WTC11 (cell line): Measurements from ENCODE around the gene SP2. TPM values are rescaled to one million over a fixed set of nuclear protein-coding genes. Genes with fewer than 3 reads are reported as not detected.
A peak's percentile ranks its signal among the peaks of the same experiment; 100 is the strongest.

Source experiments
- ATAC-seq: fragments of 200-7000 bp; cut with Tn5 transposase; 2 replicates; pipeline ENCODE4 v1.10.0; 2021; ENCODE audit warnings: mild to moderate bottlenecking, moderate library complexity
- CTCF ChIA-PET: fragments of 300-600 bp; sonication (Branson Sonifier 250); formaldehyde crosslinking; loops from one replicate; lab custom pipeline; 2021; ENCODE audit warnings: antibody characterized with exemption; lab: Charles Lee
- POLR2A ChIA-PET: fragments of 350-600 bp; sonication (Branson Sonifier 250); formaldehyde crosslinking; loops from one replicate; lab custom pipeline; 2021; ENCODE audit warnings: antibody characterized with exemption; lab: Charles Lee
- DNase-seq: peaks from one replicate; pipeline ENCODE4 v3.0.0; 2021; ENCODE audit warnings: low spot score
- H3K27ac Mint-ChIP-seq: 2 replicates; pipeline ENCODE4 v1.8.0; 2021; ENCODE audit warnings: mixed read lengths
- H3K27me3 Mint-ChIP-seq: 2 replicates; pipeline ENCODE4 v1.8.0; 2021; ENCODE audit warnings: low read depth, mild to moderate bottlenecking, moderate library complexity, mixed read lengths
- H3K36me3 Mint-ChIP-seq: 2 replicates; pipeline ENCODE4 v1.8.0; 2021; ENCODE audit warnings: mixed read lengths
- H3K4me1 Mint-ChIP-seq: 2 replicates; pipeline ENCODE4 v1.8.0; 2022; ENCODE audit warnings: mixed read lengths
- H3K4me3 Mint-ChIP-seq: 2 replicates; pipeline ENCODE4 v1.8.0; 2021; ENCODE audit warnings: mild to moderate bottlenecking, moderate library complexity, mixed read lengths
- H3K9me3 Mint-ChIP-seq: 2 replicates; pipeline ENCODE4 v1.8.0; 2021; ENCODE audit warnings: mixed read lengths
- ATF1 ChIP-seq: sonication (generic); formaldehyde crosslinking; IDR thresholded peaks from 2 replicates; pipeline ENCODE4 v1.8.1; 2023; ENCODE audit warnings: mild to moderate bottlenecking, moderate library complexity, missing genetic modification reagents
- GABPB1 ChIP-seq: sonication (generic); formaldehyde crosslinking; IDR thresholded peaks from 2 replicates; pipeline ENCODE4 v1.8.1; 2023; ENCODE audit warnings: mild to moderate bottlenecking, missing genetic modification reagents
- IRF2 ChIP-seq: sonication (generic); formaldehyde crosslinking; IDR thresholded peaks from 2 replicates; pipeline ENCODE4 v1.8.0; 2022; ENCODE audit warnings: low read depth, missing genetic modification reagents, borderline replicate concordance
- MXD4 ChIP-seq: fragments of 250-450 bp; sonication (Bioruptor Pico); IDR thresholded peaks from 2 replicates; pipeline ENCODE4 v1.8.0; 2021; ENCODE audit warnings: mild to moderate bottlenecking, moderate library complexity, borderline replicate concordance
- NR2C2 ChIP-seq: sonication (generic); formaldehyde crosslinking; IDR thresholded peaks from 2 replicates; pipeline ENCODE4 v1.8.0; 2022; ENCODE audit warnings: mild to moderate bottlenecking, missing genetic modification reagents
- PRRX2 ChIP-seq: fragments of 250-450 bp; sonication (Bioruptor Pico); IDR thresholded peaks from 2 replicates; pipeline ENCODE4 v1.8.0; 2021; ENCODE audit warnings: mild to moderate bottlenecking
- TEAD1 ChIP-seq: sonication (generic); formaldehyde crosslinking; IDR thresholded peaks from 2 replicates; pipeline ENCODE4 v1.8.0; 2022; ENCODE audit warnings: mild to moderate bottlenecking, missing genetic modification reagents
- ZNF138 ChIP-seq: sonication (generic); formaldehyde crosslinking; conservative IDR thresholded peaks from 2 replicates; pipeline ENCODE4 v1.8.1; 2022; ENCODE audit warnings: mild to moderate bottlenecking, moderate library complexity, missing genetic modification reagents
- ZNF219 ChIP-seq: sonication (generic); formaldehyde crosslinking; IDR thresholded peaks from 2 replicates; pipeline ENCODE4 v1.8.0; 2023; ENCODE audit warnings: missing genetic modification reagents, mild to moderate bottlenecking, borderline replicate concordance
- ZNF416 ChIP-seq: fragments of 250-450 bp; sonication (Bioruptor Pico); IDR thresholded peaks from 2 replicates; pipeline ENCODE4 v1.9.0; 2021; ENCODE audit warnings: mild to moderate bottlenecking, inconsistent platforms
- ZNF423 ChIP-seq: fragments of 250-450 bp; sonication (Bioruptor Pico); IDR thresholded peaks from 2 replicates; pipeline ENCODE4 v2.1.2; 2022; ENCODE audit warnings: mild to moderate bottlenecking, moderate library complexity
- total RNA-seq: library from RNA; stranded (reverse); gene quantifications from 3 replicates; pipeline ENCODE4 v1.2.3, GENCODE V29; 2021
- TF ChIP-seq, protein P1 (sequence below): fragments of 250-450 bp; sonication (Bioruptor Pico); IDR thresholded peaks from 2 replicates; pipeline ENCODE4 v1.9.0; 2021; ENCODE audit warnings: mild to moderate bottlenecking
- TF ChIP-seq, protein P2 (sequence below): sonication (generic); formaldehyde crosslinking; conservative IDR thresholded peaks from 2 replicates; pipeline ENCODE4 v1.8.1; 2023; ENCODE audit warnings: mild to moderate bottlenecking, low read depth, missing genetic modification reagents, moderate library complexity
- TF ChIP-seq, protein P3 (sequence below): sonication (generic); formaldehyde crosslinking; IDR thresholded peaks from 2 replicates; pipeline ENCODE4 v1.8.1; 2022; ENCODE audit warnings: missing genetic modification reagents, borderline replicate concordance
- TF ChIP-seq, protein P4 (sequence below): sonication (generic); formaldehyde crosslinking; IDR thresholded peaks from 2 replicates; pipeline ENCODE4 v1.8.0; 2022; ENCODE audit warnings: mild to moderate bottlenecking, missing genetic modification reagents

The SP2 gene
- total RNA-seq, 1 experiment from 2014 or later = 9.9 TPM

DNA sequence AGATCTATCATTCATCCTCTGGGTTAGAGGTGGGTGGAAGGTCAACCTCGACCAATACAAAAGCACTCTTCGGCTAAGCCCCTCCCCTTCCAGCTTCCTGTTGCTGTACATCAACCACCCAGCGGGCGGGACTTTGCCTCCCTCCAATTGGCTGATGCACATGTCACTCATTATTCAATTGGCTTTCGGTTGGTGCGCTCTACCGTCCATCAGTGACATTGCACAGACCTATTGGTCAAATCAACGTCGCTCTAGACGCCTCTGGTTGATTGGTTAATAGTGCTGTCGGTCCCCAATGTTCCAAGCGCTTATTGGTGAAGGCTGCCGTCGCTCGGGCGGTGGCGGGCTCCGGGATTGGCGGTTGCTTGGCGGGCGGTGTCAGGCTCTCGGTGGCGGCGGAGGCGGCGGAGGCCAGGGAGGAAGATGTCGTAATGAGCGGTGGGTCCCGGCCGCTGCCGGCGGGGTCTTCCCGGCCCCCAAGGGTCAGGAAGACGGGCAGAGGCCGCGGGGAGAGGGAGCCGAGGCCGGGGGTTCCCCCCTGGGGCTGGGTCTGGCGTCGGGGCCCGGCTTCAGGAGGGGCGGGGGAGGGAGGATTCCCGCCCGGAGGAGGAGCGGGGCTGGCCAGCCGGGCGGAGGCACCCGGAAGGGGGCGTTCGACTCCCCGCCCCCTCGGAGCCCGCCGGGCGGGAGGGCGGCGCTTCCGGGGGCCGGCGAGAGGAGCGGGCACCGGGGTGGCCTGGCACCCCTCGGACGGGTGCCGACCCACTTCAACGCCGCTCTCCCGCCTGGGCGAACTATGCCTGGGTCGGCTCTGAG is at the start of gene SP2 (continued):
- TF ChIP-seq ATF1 = no peak
- TF ChIP-seq ZNF138 (CRISPR knock-in tag) = no peak

DNA sequence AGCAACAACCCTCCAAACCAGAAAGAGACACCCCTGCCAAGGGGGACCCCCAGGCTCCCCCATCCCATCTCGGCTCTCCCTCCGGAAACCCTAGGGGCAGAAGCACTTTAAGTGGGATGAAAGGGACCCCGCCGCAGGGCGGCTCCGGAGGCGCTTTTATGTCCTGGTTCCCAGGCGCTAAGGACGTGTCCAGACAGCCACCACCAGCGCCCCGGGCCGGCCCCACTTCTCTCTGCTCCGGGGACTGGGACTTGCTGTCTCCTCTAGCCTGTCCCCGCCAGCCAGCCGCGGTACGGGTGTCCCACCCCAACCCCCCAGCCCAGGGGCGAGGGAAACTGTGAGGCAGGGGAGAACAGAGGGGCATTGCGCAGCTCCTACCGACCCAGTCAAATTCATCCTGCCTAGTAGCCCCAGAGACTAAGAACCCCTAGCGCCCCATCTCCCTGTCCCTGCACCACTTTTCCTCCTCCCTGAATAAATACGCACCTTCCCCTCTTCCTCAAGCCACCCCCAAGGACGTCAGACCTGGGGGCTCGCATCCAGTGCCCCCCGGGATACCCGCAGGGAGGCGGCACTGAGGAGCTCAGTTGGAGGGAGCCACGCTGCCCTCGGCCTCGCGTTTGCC is 49.2 kb upstream of the SP2 start:
- H3K27me3 Mint-ChIP-seq = peaks cover 70% of the 10 kb centered on the region
- TF ChIP-seq, protein P1, sequence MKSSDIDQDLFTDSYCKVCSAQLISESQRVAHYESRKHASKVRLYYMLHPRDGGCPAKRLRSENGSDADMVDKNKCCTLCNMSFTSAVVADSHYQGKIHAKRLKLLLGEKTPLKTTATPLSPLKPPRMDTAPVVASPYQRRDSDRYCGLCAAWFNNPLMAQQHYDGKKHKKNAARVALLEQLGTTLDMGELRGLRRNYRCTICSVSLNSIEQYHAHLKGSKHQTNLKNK (CRISPR knock-in tag) = no peak
- TF ChIP-seq, protein P2, sequence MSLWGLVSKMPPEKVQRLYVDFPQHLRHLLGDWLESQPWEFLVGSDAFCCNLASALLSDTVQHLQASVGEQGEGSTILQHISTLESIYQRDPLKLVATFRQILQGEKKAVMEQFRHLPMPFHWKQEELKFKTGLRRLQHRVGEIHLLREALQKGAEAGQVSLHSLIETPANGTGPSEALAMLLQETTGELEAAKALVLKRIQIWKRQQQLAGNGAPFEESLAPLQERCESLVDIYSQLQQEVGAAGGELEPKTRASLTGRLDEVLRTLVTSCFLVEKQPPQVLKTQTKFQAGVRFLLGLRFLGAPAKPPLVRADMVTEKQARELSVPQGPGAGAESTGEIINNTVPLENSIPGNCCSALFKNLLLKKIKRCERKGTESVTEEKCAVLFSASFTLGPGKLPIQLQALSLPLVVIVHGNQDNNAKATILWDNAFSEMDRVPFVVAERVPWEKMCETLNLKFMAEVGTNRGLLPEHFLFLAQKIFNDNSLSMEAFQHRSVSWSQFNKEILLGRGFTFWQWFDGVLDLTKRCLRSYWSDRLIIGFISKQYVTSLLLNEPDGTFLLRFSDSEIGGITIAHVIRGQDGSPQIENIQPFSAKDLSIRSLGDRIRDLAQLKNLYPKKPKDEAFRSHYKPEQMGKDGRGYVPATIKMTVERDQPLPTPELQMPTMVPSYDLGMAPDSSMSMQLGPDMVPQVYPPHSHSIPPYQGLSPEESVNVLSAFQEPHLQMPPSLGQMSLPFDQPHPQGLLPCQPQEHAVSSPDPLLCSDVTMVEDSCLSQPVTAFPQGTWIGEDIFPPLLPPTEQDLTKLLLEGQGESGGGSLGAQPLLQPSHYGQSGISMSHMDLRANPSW (CRISPR knock-in tag) = no peak
- TF ChIP-seq ZNF219 (CRISPR knock-in tag) (no peak), MXD4 (CRISPR knock-in tag) (no peak), TEAD1 (CRISPR knock-in tag) (no peak), IRF2 (CRISPR knock-in tag) (no peak), PRRX2 (CRISPR knock-in tag) (no peak), NR2C2 (CRISPR knock-in tag) (no peak), GABPB1 (CRISPR knock-in tag) (no peak), ZNF423 (CRISPR knock-in tag) (no peak), ZNF416 (CRISPR knock-in tag) (no peak)
- TF ChIP-seq, protein P3, sequence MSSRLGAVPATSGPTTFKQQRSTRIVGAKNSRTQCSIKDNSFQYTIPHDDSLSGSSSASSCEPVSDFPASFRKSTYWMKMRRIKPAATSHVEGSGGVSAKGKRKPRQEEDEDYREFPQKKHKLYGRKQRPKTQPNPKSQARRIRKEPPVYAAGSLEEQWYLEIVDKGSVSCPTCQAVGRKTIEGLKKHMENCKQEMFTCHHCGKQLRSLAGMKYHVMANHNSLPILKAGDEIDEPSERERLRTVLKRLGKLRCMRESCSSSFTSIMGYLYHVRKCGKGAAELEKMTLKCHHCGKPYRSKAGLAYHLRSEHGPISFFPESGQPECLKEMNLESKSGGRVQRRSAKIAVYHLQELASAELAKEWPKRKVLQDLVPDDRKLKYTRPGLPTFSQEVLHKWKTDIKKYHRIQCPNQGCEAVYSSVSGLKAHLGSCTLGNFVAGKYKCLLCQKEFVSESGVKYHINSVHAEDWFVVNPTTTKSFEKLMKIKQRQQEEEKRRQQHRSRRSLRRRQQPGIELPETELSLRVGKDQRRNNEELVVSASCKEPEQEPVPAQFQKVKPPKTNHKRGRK (CRISPR knock-in tag) = no peak
- TF ChIP-seq, protein P4, sequence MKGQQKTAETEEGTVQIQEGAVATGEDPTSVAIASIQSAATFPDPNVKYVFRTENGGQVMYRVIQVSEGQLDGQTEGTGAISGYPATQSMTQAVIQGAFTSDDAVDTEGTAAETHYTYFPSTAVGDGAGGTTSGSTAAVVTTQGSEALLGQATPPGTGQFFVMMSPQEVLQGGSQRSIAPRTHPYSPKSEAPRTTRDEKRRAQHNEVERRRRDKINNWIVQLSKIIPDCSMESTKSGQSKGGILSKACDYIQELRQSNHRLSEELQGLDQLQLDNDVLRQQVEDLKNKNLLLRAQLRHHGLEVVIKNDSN (CRISPR knock-in tag) = no peak
- DNase-seq = peak; percentile 53
- no peaks in the 10 kb centered on the region for H3K36me3 Mint-ChIP-seq
- no peak for ATAC-seq
- CTCF ChIA-PET = interaction anchor here (0.7 to 19.3 kb wide), 34 partner anchors 10 to 174 kb away, joined by 3 to 1122 read pairs (median 10); partner anchors contain the start of genes CDK5RAP3, LRRC46, MRPL10 and OSBPL7
- no peak overlapping the region for H3K27ac Mint-ChIP-seq
- H3K4me3 Mint-ChIP-seq = peak overlapping the region; percentile 77
- H3K9me3 Mint-ChIP-seq = no peaks in the 10 kb centered on the region
- peaks cover 45% of the 10 kb centered on the region for H3K4me1 Mint-ChIP-seq
- POLR2A ChIA-PET = interaction anchor here (1.0 to 2.2 kb wide), 4 partner anchors 16 to 49 kb away, joined by 4 to 15 read pairs (median 10); partner anchors contain the start of genes LRRC46, MRPL10 and SP2
